GM18517 (cell line): Measurements from ENCODE around the gene ABLIM1.

Source experiments
- ATAC-seq: cut with Tn5 transposase; IDR thresholded peaks from one replicate; pipeline ENCODE4 v1.9.1; 2021; ENCODE audit warnings: mild to moderate bottlenecking, moderate library complexity; ENCODE audit not compliant: unreplicated experiment

ABLIM1 gene

GRCh38 chr10:114499630-114500190 is 158.4 kb downstream of the ABLIM1 start:
- peak; percentile 29 for ATAC-seq

DNA sequence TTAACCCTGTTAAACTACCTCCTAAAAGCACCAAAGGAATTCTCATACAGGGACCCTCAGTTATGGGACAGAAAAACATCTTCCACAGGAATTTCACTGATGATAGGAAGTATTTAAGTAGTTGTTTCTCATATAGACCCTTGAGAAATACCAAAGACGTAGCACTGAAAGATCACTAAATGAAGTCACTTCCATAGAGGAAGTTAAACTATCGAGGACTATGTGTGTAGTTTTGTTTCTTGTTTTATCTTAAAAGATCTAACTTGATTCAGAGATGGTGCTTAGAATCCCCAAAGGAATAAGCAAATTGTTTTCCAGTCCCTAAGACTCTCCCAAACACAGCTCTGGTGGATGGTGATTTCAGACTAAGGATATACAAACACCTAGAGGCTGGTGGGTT is 159.0 kb downstream of the ABLIM1 start:
- ATAC-seq: peak; percentile 19

DNA sequence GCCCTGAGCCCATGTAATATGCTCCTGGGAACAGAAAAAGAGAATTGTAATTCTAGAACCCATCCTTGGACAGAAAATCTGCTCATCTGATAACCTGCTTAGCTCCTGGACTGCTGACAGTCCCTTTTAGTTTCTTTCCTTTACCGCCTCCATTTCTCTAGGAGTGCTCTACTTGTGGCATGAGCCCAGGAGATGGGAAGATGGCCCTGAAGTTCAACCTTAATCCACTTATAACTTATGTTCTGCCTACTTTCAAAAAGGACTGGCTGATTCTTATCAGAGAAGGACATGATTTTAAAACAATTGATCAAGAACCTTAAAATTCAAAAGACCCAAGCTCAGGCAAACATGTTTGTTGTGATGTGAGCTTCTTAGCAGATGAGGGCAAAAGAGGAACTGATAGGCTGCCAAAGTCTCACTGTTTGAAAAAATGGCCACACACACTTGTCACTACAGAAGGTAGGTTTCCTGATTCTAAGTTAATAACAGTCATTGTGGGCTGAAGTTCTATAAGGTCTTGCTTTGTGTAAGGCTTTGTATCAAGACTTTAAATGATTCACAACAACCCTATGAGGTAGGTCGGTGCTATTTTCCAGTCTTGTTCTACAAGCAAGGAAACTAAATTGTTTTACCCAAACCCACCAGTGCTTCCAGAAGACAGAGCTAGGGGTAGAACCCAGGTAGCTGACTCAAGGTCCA is 159.5 kb downstream of the ABLIM1 start:
- ATAC-seq: peak; percentile 54

- ATAC-seq: no peak
These were observed 162.8 kb downstream of the ABLIM1 start for GRCh38 chr10:114495303-114495702.

- ATAC-seq: no peak
These were observed 165.6 kb downstream of the ABLIM1 start for GRCh38 chr10:114492351-114493037.

DNA sequence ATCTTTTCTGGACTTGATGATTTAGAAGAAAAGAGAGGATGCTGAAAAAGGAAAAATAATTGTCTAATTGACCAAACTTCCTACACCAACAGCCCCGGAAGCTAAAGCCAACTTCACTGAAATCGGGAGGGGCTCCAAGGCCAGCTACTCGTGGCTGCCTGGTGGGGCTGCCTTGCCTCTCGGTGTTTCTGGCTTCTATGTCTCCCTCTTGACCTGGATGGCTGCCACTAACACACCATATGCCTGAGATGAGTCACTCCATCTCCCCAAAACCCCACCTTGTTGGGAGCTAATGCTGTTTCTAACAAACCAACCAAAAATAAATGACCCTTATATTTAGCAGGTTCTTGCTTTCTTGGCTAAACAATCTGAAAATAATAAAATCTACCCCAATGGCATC is 166.1 kb downstream of the ABLIM1 start:
- no peak for ATAC-seq

GRCh38 chr10:114491419-114491818 is 166.7 kb downstream of the ABLIM1 start:
- ATAC-seq: no peak

GRCh38 chr10:114489521-114490310 is 168.4 kb downstream of the ABLIM1 start:
- ATAC-seq: no peak

DNA sequence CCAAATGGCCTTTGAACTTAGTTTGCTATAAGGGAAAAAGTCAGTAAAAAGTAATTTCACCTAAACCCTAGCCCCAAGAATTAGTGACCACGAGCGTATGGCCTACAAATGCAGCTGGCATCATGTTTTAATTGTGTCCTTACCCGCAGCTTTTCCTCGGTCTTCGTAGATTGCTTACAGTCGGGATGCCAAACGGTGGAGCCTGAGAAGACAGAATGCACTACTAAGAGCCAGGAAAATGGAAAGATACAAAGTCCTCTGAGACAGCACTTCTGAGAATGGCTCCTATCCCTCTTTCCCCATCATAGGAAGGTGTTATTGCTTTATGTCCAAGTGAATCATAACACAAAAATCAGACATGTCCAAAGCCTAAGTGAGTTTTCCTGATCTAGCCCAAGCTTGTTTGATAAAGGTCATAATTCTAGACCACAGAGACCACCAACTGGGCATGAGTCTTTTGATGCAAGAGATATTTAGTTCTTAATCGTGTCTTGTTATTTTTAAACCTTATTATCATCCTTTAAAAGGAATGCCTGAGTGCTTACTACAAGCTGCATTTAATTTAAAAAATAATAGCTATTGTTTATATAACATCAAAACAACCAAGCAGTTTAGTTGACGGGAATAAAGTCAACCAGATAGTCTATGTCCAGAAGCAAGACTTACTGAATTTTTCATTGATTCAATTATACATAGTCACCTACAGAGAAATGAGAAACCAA is 170.1 kb downstream of the ABLIM1 start:
- ATAC-seq: no peak

DNA sequence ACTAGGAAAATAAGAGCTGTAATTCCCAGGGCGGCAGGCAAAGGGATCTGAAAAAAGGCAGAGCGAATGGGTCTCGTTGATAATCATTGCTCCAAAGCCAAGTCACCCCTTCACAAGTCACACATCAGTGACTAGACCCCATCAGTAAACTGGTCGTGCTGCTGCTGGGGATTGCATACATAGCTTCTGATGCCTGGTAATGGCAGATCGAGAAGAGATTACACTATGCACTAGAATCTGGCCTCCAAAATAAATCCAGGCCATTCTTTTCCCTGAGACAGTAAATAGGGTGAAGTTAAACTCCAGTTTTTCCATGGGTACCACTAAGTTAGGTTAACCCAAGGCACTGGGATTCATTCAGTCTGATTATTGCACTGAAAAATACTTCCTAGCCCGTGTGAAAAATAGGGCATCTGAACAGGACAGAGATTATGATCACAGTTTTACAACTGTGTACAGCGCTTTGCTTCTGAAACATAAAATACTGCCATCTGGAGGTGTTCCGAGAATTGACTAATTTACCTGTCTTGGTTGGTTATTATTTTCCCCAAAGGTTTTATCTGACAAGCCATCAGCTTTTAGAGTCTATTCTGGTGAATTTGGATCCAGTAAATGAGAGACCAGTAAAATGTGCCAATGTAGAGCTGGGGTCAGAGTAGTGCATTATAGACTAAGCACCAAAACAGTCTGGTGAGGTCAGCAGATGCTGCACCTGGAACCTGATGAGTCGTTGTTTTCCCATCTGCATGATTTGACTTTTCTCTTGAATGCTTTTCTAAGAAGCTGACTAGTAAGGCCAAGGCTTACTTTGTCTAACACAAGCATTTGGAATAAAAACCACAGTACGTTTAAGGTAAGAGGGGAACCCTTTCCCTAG is 170.9 kb downstream of the ABLIM1 start:
- no peak for ATAC-seq

DNA sequence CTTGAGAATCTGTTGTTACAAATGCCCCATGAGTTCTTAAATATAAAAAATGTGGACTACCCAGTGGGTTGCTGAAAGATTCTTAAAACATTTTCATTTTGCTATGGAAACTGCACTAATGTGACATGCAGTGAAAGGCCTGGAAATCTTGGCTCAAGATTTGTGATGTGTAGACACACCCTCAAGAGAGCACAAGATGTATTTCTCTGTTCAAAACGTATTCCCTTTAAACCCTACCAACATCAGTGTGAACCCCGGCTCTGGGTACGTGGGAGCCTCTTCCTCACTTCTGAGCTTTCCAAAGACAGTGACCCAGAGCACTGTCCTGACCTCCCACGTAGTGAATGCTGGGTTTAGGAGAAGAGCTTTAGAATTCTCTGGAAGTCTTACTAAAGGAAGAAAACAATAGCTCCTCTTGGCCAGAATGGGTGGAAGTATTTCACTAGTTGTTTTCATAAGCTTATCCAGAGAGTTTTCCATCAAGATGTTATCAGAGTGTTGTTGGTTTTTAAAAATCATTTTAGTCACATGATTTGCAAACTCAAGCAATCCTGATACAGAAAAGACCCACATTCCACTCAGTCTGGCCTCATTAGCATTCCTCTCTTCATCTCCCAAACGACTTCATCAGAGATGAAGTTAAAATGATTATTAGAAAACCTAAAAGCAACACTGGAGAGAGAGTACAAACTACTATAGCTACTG is 172.2 kb downstream of the ABLIM1 start:
- no peak for ATAC-seq

DNA sequence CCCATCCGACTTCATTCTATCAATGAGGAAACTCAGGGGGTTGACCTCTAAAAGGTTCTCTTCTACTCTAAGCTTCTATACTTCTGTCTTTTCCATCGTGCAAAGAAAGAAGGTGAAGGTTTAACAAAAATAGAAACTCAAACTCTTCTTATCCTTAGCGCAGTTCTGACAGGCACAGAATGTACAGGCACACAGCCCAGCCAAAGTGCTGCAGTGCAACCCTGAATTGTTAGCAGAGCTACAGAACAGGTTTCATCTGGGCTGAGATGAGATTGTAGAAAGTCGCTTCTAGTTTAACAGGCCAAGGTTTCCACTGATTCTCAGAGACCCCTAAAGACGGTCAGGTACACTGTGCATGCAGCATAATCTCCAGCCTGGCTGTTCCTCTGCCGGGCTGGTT is 174.5 kb downstream of the ABLIM1 start:
- no peak for ATAC-seq

DNA sequence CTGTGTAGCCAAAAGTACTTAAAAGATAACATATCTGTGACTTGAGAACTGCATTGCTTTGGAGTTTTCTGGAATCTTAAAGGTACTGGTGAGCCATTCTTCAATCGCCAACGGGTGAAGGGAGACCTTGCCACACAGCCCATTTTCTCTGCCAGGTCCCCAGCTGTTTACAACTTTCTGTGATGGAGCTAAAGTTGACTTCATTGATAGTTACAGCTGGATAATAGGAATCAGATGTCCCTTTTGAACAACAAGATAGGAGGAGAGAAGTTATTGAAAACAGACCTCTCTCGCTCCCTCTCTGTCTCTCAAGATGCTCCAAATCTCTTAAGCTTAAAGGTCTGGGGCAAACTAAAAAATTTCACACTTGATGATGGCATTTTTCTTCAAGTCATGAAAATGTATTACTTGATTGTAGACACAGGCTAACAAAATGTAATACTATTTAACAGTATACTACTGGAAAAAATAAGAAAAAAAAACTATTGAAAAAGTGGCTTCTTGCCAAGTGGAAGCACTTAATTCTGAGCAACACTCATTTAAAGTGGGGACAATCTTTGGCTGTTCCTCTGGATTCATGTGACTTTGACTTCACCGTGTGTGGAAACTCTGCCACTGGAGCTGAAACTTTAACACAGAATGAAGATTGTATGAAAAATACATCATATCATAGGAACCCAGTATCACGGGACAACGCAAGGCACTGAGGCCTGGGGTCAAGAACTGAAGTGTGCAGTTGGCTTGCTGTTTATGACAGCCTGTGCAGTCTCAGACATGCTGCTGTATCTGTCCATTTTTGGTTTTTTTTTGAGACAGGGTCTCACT is 175.4 kb downstream of the ABLIM1 start:
- no peak for ATAC-seq

DNA sequence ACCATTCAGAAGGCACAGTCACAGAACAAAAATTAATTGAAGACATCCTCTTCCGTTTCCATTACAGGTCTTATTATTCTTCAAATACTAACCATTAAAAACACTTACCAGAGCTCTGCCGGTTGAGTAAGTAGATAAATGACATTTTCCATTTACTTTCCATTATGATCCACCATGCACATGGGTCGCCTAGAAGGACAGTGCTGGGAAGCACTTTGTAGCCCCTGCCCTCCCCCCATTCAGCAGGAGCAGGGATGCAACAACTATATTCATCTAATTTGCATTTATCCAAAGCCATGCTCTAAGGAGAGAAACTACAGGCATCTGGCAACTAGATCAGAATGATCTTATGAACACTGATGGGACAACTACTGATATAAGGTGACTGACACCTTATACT is 177.0 kb downstream of the ABLIM1 start:
- ATAC-seq: no peak

DNA sequence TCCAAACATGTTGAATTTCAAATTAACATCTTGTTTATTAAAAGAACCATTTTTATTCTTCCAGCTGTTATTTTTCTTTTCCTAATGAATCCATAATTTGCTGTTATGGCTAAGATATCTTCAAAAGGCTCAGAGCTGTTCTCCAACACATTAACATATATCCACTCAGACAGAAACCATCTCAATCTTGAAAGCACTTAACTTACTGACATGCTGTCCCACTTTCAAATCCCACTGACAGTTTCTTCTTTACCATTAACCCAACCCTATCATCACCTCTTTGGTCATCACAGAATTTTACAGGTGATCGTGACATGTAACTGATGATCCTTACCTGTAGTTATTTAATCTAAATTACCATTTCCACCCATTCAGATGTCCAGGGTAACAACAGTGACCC is 178.2 kb downstream of the ABLIM1 start:
- no peak for ATAC-seq

GRCh38 chr10:114479307-114479706 is 178.8 kb downstream of the ABLIM1 start:
- ATAC-seq: no peak

GRCh38 chr10:114478281-114478680 is 179.8 kb downstream of the ABLIM1 start:
- no peak for ATAC-seq

DNA sequence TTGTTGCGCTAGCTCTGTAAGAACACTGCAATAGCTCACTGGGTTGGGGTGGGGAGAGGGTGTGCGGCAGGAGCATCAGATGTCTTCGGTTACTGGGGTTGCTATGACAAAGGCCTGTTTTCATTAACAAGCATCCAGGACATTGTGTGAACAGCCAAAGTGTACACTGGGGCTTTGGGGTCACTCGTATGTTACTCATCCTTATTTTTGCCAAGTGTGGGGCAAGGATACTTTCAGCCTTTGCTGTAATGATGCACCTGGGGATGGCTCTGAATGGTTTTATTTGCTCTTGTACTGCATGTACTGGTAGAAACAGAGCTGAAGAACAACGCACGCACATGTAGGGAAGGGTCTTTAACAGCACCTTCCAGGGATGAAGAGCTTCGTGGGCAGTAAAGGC is 180.8 kb downstream of the ABLIM1 start:
- ATAC-seq: no peak
